NT2/D1 (cell line): ENCODE measurements around the gene KIF26A.

Experiments
- DNase-seq: peaks from one replicate; pipeline ENCODE4 v3.0.0-alpha.2; 2011; ENCODE audit warnings: low read depth, low spot score
- H3K27me3 ChIP-seq: 2 replicates; pipeline ENCODE4 v1.6.0; 2011; ENCODE audit warnings: mild to moderate bottlenecking; ENCODE audit not compliant: insufficient read length, insufficient read depth
- H3K36me3 ChIP-seq: 2 replicates; pipeline ENCODE4 v1.6.1; 2011; ENCODE audit warnings: mild to moderate bottlenecking, low read length, mixed read lengths; ENCODE audit not compliant: insufficient read depth, insufficient read length
- H3K4me1 ChIP-seq: 2 replicates; pipeline ENCODE4 v1.5.1; 2011; ENCODE audit not compliant: insufficient read depth, insufficient read length
- H3K4me3 ChIP-seq: 2 replicates; pipeline ENCODE4 v1.5.1; 2011; ENCODE audit warnings: low read depth; ENCODE audit not compliant: insufficient read length
- H3K9ac ChIP-seq: 2 replicates; pipeline ENCODE4 v1.6.0; 2011; ENCODE audit warnings: low read depth; ENCODE audit not compliant: insufficient read length
- H3K9me3 ChIP-seq: 2 replicates; pipeline ENCODE4 v1.5.1; 2011; ENCODE audit warnings: mild to moderate bottlenecking, low read length; ENCODE audit not compliant: insufficient read depth
- SUZ12 ChIP-seq: IDR thresholded peaks from 2 replicates; pipeline ENCODE4 v1.6.1; 2011; ENCODE audit not compliant: insufficient read length, insufficient read depth; ENCODE audit errors: extremely low read depth
- YY1 ChIP-seq: IDR thresholded peaks from 2 replicates; pipeline ENCODE4 v1.6.1; 2011; ENCODE audit not compliant: insufficient read length, insufficient read depth
- ZNF274 ChIP-seq: IDR thresholded peaks from 2 replicates; pipeline ENCODE4 v1.6.1; 2011; ENCODE audit warnings: mild to moderate bottlenecking, low read depth, low read length

Gene KIF26A

GRCh38 chr14:104137297-104138097 is 890 bp upstream of the KIF26A start:
- Histone ChIP-seq H3K36me3 (peaks cover 6% of the 10 kb centered on the region), H3K4me3 (peak overlapping the region; percentile 73), H3K27me3 (peaks cover 25% of the 10 kb centered on the region), H3K4me1 (peaks cover 16% of the 10 kb centered on the region), H3K9ac (peak overlapping the region; percentile 72), H3K9me3 (no peaks in the 10 kb centered on the region)
- peak; percentile 47 for DNase-seq
- TF ChIP-seq ZNF274 (no peak), SUZ12 (no peak), YY1 (no peak)

- DNase-seq = no peak
- peak overlapping the region; percentile 73 for H3K4me3 ChIP-seq
- TF ChIP-seq YY1 (no peak), ZNF274 (no peak), SUZ12 (no peak)
- H3K4me1 ChIP-seq = peaks cover 20% of the 10 kb centered on the region
- peaks cover 25% of the 10 kb centered on the region for H3K27me3 ChIP-seq
- peak overlapping the region; percentile 89 for H3K9ac ChIP-seq
- H3K36me3 ChIP-seq = peaks cover 6% of the 10 kb centered on the region
- H3K9me3 ChIP-seq = no peaks in the 10 kb centered on the region
Observed at GRCh38 chr14:104138718-104139459, 502 bp downstream of the KIF26A start.

- peak; percentile 27 for DNase-seq
- no peak for TF ChIP-seq ZNF274
- no peak for TF ChIP-seq SUZ12
- no peak for TF ChIP-seq YY1
- Histone ChIP-seq H3K36me3 (peaks cover 6% of the 10 kb centered on the region), H3K9ac (peak overlapping the region; percentile 89), H3K4me3 (peak overlapping the region; percentile 73), H3K4me1 (peaks cover 20% of the 10 kb centered on the region), H3K9me3 (no peaks in the 10 kb centered on the region), H3K27me3 (peaks cover 25% of the 10 kb centered on the region)
Observed at GRCh38 chr14:104139460-104140212, 1.2 kb downstream of the KIF26A start.

GRCh38 chr14:104140213-104140462 is 1.8 kb downstream of the KIF26A start:
- peaks cover 18% of the 10 kb centered on the region for H3K4me1 ChIP-seq
- peaks cover 6% of the 10 kb centered on the region for H3K36me3 ChIP-seq
- no peaks in the 10 kb centered on the region for H3K9me3 ChIP-seq
- H3K27me3 ChIP-seq = peaks cover 21% of the 10 kb centered on the region
- H3K9ac ChIP-seq = peak overlapping the region; percentile 67
- TF ChIP-seq ZNF274 (no peak), SUZ12 (no peak), YY1 (no peak)
- DNase-seq = no peak
- peak overlapping the region; percentile 73 for H3K4me3 ChIP-seq

- H3K9ac ChIP-seq = peak overlapping the region; percentile 67
- DNase-seq = no peak
- H3K27me3 ChIP-seq = peaks cover 16% of the 10 kb centered on the region
- TF ChIP-seq ZNF274 (no peak), YY1 (no peak), SUZ12 (no peak)
- peaks cover 6% of the 10 kb centered on the region for H3K36me3 ChIP-seq
- peaks cover 17% of the 10 kb centered on the region for H3K4me1 ChIP-seq
- H3K4me3 ChIP-seq = peak overlapping the region; percentile 73
- H3K9me3 ChIP-seq = no peaks in the 10 kb centered on the region
Observed at GRCh38 chr14:104140463-104141331, 2.3 kb downstream of the KIF26A start.

- peaks cover 8% of the 10 kb centered on the region for H3K27me3 ChIP-seq
- H3K9ac ChIP-seq = no peak overlapping the region
- no peak overlapping the region for H3K4me3 ChIP-seq
- peaks cover 6% of the 10 kb centered on the region for H3K36me3 ChIP-seq
- peaks cover 17% of the 10 kb centered on the region for H3K4me1 ChIP-seq
- DNase-seq = no peak
- H3K9me3 ChIP-seq = no peaks in the 10 kb centered on the region
- TF ChIP-seq ZNF274 = no peak
- TF ChIP-seq SUZ12 = no peak
- no peak for TF ChIP-seq YY1
Observed at GRCh38 chr14:104141621-104142091, 3.3 kb downstream of the KIF26A start.
